Activated T-cell treated with anti-CD3 and anti-CD28 coated beads, Interleukin-2, amount 50 U/mL, for 72 hours (primary cell): ENCODE results near the gene TMEM266. TPM values are rescaled to one million over a fixed set of nuclear protein-coding genes. Genes with fewer than 3 reads are reported as not detected.

ENCODE experiments used
- ATAC-seq, 2 donors: fragments of 150-1000 bp; cut with Tn5 transposase; replicated peaks in 1 of 2; 2 replicates each; pipeline ENCODE4 v1.10.0; 2021; ENCODE audit warnings: moderate library complexity in 2 of 2, mild to moderate bottlenecking in 1 of 2
- DNase-seq, 2 donors: peaks; one replicate each; pipeline ENCODE4 v3.0.0; 2021 to 2022; ENCODE audit warnings: mixed read lengths in 1 of 2
- H3K27ac Mint-ChIP-seq: one replicate; pipeline ENCODE4 v1.8.0; 2022; ENCODE audit warnings: mild to moderate bottlenecking, moderate library complexity, mixed read lengths
- H3K27me3 Mint-ChIP-seq: one replicate; pipeline ENCODE4 v1.8.0; 2022; ENCODE audit warnings: low read depth, mixed read lengths
- H3K36me3 Mint-ChIP-seq, 2 donors: one replicate each; pipeline ENCODE4 v1.8.0; 2022; ENCODE audit warnings: mixed read lengths in 2 of 2, mild to moderate bottlenecking in 1 of 2; ENCODE audit not compliant: insufficient read depth in 2 of 2
- H3K4me1 Mint-ChIP-seq: one replicate; pipeline ENCODE4 v1.8.0; 2022; ENCODE audit warnings: low read depth, mixed read lengths
- H3K4me3 Mint-ChIP-seq, 2 donors: one replicate each; pipeline ENCODE4 v1.8.0; 2022; ENCODE audit warnings: mild to moderate bottlenecking in 2 of 2, mixed read lengths in 2 of 2, moderate library complexity in 2 of 2
- H3K9me3 Mint-ChIP-seq, 2 donors: one replicate each; pipeline ENCODE4 v1.8.0; 2022; ENCODE audit warnings: mixed read lengths in 2 of 2
- total RNA-seq, 2 donors: library from RNA; stranded (reverse); gene quantifications; one replicate each; pipeline ENCODE4 v1.2.3, GENCODE V29; 2022

The TMEM266 gene
- total RNA-seq, 2 donors from 2014 or later = not detected

GRCh38 chr15:76057332-76058000 is 2.3 kb upstream of the TMEM266 start:
- ATAC-seq = no peak
- H3K27me3 Mint-ChIP-seq = peaks cover 53% of the 10 kb centered on the region

GRCh38 chr15:76058714-76059319 is 968 bp upstream of the TMEM266 start:
- peaks cover 63% of the 10 kb centered on the region for H3K27me3 Mint-ChIP-seq
- no peak overlapping the region for H3K27ac Mint-ChIP-seq
- peak; percentile 30 to 36 for DNase-seq

More at GRCh38 chr15:76057332-76058000, 2.3 kb upstream of the TMEM266 start:
- Mint-ChIP-seq H3K4me3 (peak overlapping the region; percentile 5 to 74), H3K4me1 (peaks cover 34% of the 10 kb centered on the region), H3K9me3 (no peaks in the 10 kb centered on the region), H3K36me3 (no peaks in the 10 kb centered on the region), H3K27ac (no peak overlapping the region)
- DNase-seq = peak; percentile 35 to 54

GRCh38 chr15:76060118-76060989 is 569 bp downstream of the TMEM266 start:
- DNase-seq (peak; percentile 39 to 46), ATAC-seq (peak; percentile 35 to 36)
- Mint-ChIP-seq H3K27ac (no peak overlapping the region), H3K9me3 (no peaks in the 10 kb centered on the region), H3K36me3 (no peaks in the 10 kb centered on the region), H3K4me3 (peak overlapping the region; percentile 76 to 79), H3K4me1 (peaks cover 39% of the 10 kb centered on the region), H3K27me3 (peaks cover 71% of the 10 kb centered on the region)

More at GRCh38 chr15:76058714-76059319, 968 bp upstream of the TMEM266 start:
- Mint-ChIP-seq H3K4me1 (peaks cover 34% of the 10 kb centered on the region), H3K36me3 (no peaks in the 10 kb centered on the region), H3K9me3 (no peaks in the 10 kb centered on the region), H3K4me3 (peak overlapping the region; percentile 78 to 81)
- ATAC-seq = peak; percentile 50 to 57

GRCh38 chr15:76061700-76062099 is 1.9 kb downstream of the TMEM266 start:
- Mint-ChIP-seq H3K36me3 (no peaks in the 10 kb centered on the region), H3K9me3 (no peaks in the 10 kb centered on the region), H3K4me1 (peaks cover 42% of the 10 kb centered on the region), H3K27ac (no peak overlapping the region), H3K4me3 (no peak overlapping the region), H3K27me3 (peaks cover 76% of the 10 kb centered on the region)
- DNase-seq = no peak
- no peak for ATAC-seq

GRCh38 chr15:76062286-76062685 is 2.5 kb downstream of the TMEM266 start:
- Mint-ChIP-seq H3K27ac (no peak overlapping the region), H3K36me3 (no peaks in the 10 kb centered on the region), H3K4me1 (peaks cover 37% of the 10 kb centered on the region), H3K27me3 (peaks cover 70% of the 10 kb centered on the region), H3K4me3 (no peak overlapping the region), H3K9me3 (no peaks in the 10 kb centered on the region)
- ATAC-seq (no peak), DNase-seq (no peak)

GRCh38 chr15:76064375-76064774 is 4.6 kb downstream of the TMEM266 start:
- Mint-ChIP-seq H3K4me1 (peaks cover 21% of the 10 kb centered on the region), H3K4me3 (no peak overlapping the region), H3K27me3 (peaks cover 61% of the 10 kb centered on the region), H3K36me3 (no peaks in the 10 kb centered on the region), H3K9me3 (no peaks in the 10 kb centered on the region), H3K27ac (no peak overlapping the region)
- ATAC-seq = no peak
- DNase-seq = no peak

GRCh38 chr15:76065245-76065644 is 5.5 kb downstream of the TMEM266 start:
- DNase-seq (peak in 1 of 2 donors; percentile 14), ATAC-seq (peak; percentile 75 to 78)
- Mint-ChIP-seq H3K27me3 (peaks cover 63% of the 10 kb centered on the region), H3K4me3 (no peak overlapping the region), H3K36me3 (no peaks in the 10 kb centered on the region), H3K27ac (no peak overlapping the region), H3K4me1 (peaks cover 19% of the 10 kb centered on the region), H3K9me3 (no peaks in the 10 kb centered on the region)

GRCh38 chr15:76065793-76066192 is 6.0 kb downstream of the TMEM266 start:
- H3K27me3 Mint-ChIP-seq = peaks cover 59% of the 10 kb centered on the region
- H3K4me1 Mint-ChIP-seq = peaks cover 15% of the 10 kb centered on the region
- H3K36me3 Mint-ChIP-seq = no peaks in the 10 kb centered on the region
- H3K27ac Mint-ChIP-seq = no peak overlapping the region
- no peak overlapping the region for H3K4me3 Mint-ChIP-seq
- DNase-seq (no peak), ATAC-seq (no peak)
- no peaks in the 10 kb centered on the region for H3K9me3 Mint-ChIP-seq

- Mint-ChIP-seq H3K4me3 (no peak overlapping the region), H3K36me3 (no peaks in the 10 kb centered on the region), H3K4me1 (peaks cover 7% of the 10 kb centered on the region), H3K27ac (no peak overlapping the region), H3K9me3 (no peaks in the 10 kb centered on the region), H3K27me3 (peaks cover 18% of the 10 kb centered on the region)
- DNase-seq (no peak), ATAC-seq (no peak)
Measured at GRCh38 chr15:76070192-76070591, 10.4 kb downstream of the TMEM266 start.

- Mint-ChIP-seq H3K27me3 (peaks cover 9% of the 10 kb centered on the region), H3K27ac (no peak overlapping the region)
Measured at GRCh38 chr15:76070921-76071635, 11.3 kb downstream of the TMEM266 start.

GRCh38 chr15:76071806-76072205 is 12.0 kb downstream of the TMEM266 start:
- no peak overlapping the region for H3K27ac Mint-ChIP-seq
- H3K36me3 Mint-ChIP-seq = no peaks in the 10 kb centered on the region
- H3K27me3 Mint-ChIP-seq = peaks cover 9% of the 10 kb centered on the region
- ATAC-seq = no peak
- no peak overlapping the region for H3K4me3 Mint-ChIP-seq
- H3K9me3 Mint-ChIP-seq = no peaks in the 10 kb centered on the region
- no peaks in the 10 kb centered on the region for H3K4me1 Mint-ChIP-seq
- no peak for DNase-seq

More at GRCh38 chr15:76070921-76071635, 11.3 kb downstream of the TMEM266 start:
- no peak for DNase-seq
- Mint-ChIP-seq H3K4me3 (no peak overlapping the region), H3K36me3 (no peaks in the 10 kb centered on the region), H3K9me3 (no peaks in the 10 kb centered on the region), H3K4me1 (no peaks in the 10 kb centered on the region)
- no peak for ATAC-seq

GRCh38 chr15:76073554-76073953 is 13.8 kb downstream of the TMEM266 start:
- H3K4me3 Mint-ChIP-seq = no peak overlapping the region
- no peaks in the 10 kb centered on the region for H3K36me3 Mint-ChIP-seq
- H3K27ac Mint-ChIP-seq = no peak overlapping the region
- ATAC-seq (no peak), DNase-seq (no peak)
- peaks cover 9% of the 10 kb centered on the region for H3K27me3 Mint-ChIP-seq
- H3K9me3 Mint-ChIP-seq = no peaks in the 10 kb centered on the region
- H3K4me1 Mint-ChIP-seq = no peaks in the 10 kb centered on the region
